ENCODE measurements around the gene PRDM16.

Gene PRDM16

DNA sequence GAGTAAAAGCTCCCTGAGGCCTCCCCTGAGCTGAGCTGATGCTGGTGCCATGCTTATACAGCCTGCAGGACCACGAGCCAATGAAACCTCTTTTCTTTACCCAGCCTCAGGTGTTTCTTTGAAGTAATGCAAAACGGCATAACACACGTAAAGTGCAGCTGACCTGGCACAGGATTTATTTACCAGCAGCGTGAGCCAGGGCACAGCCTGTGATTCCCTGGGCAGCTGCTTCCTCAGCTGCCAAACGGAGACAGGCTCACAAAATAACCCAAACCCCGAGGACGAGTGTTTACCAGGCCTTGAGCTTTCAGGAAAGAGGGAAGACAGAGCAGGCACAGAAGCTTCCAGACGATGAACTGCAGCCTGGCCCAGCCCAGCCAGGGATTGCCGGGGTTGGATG lies 264.9 kb downstream of the PRDM16 start:
- DNase-seq, result no peak

DNA sequence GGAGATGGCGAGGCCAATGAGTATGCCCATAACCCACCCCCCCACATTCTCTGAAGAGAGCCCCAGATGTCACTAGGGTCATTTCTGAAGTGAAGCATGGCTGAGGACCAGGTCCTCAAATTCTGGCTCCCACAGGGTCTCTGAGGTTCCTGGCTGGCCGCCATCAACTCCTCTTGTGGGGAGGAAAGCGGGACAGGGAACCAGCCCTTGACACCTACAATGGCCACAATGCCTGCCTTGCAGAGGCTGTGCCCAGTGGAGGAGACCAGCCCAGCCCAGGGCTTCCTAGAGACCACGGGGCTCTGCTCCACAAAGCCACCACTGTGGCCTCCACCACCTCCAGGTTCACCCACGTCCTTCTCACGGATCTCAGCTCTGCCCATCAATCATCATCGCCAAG lies 265.4 kb downstream of the PRDM16 start:
- no peak for DNase-seq

GRCh38 chr1:3335754-3336640 lies 267.0 kb downstream of the PRDM16 start:
- no peak for DNase-seq

DNA sequence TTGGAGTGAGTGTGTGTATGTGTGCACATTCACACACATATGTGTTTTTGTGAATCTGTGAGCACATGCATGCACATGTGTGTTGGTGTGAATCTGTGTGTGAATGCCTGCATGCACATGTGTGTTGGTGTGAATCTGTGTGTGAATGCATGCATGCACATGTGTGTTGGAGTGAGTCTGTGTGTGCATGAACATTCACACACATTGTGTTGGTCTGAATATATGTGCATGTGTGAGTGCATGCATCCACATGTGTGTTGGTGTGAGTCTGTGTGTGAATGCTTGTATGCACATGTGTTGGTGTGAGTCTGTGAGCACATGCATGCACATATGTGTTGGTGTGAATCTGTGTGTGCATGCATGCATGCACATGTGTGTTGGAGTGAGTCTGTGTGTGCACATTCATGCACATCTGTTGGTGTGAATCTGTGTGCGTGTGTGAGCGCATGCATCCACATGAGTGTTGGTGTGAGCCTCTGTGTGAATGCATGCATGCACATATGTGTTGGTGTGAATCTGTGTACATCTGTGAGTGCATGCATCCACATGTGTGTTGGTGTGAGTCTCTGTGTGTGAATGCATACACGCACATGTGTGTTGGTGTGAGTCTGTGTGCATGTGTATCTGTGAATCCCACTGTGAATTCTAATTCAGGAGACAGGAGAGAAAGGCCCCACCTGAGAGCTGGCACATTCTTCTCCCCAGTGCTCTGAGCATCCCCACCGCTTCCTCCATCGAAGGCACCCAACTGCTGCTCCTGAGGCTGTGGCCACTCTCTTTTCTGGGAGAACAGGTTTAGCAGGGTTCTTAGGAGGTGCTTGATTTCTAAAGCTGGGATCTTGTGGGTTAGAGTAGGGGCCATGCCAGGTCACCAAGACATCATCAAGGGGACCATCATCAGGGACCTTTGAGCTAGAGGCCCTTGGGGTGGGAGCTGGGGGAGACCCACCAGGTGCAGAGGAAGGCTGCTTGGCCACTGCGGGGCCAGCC lies 267.9 kb downstream of the PRDM16 start:
- DNase-seq, result no peak

DNA sequence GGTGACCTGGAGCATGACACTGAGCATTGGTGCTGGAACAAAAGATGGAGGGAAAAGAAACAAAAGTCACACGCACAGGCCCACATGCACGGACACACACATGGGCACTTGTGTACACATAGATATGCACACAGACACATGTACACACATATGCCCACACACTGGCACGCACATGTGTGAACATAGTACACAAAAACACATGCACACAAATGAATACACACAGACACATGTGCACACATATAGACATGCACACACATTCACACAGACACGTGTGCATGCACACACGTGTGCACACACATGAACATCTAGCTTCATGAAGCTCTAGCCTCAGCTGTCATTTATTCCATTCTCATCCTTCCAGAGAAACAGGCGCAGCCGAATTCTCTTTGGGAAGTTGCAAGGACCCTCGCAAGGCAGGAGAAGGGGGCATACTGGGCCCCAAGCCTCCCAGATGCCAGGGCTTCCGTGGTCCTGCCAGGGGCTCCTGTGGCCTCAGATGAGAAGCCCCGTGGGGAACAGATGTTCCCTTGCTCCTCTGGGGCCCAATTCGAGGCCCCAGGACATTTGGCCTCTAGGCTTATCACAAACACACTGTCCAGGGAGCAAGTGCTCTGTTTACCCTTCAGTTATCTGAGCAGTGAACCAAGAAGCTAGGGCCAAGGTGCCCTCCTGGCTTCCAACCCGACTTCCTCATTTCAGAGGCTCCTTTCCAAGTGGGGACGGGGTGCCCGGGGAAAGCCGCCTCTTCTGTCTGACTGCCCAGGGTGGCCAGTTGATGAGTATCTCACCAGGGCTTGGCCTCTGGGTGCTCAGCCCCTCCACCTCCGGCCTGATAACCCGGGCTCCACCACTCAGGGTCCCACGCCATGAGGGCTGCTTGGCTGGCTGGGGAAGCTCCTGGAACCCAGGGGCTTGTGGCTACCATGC lies 269.1 kb downstream of the PRDM16 start:
- DNase-seq, result no peak

DNA sequence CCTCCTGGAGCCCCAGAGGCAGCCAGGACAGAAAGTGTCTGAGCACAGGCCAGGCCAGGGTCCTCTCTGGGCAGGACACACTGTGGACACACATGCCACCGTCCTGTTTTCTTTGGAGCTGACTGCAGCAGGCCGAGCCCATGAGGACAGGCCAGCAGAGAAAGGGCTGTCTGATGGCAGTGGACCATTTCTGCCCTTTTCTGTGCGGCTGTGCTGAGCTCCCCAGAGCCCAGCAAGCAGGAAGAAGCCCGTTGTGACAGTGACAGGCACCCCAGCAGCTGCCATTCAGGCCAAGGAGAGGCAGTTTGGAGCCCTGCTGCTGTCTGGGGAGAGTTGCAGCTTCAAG lies 269.7 kb downstream of the PRDM16 start:
- no peak for DNase-seq

GRCh38 chr1:3339856-3340255 lies 270.9 kb downstream of the PRDM16 start:
- DNase-seq, result no peak

- no peak for DNase-seq
These were observed 271.7 kb downstream of the PRDM16 start for GRCh38 chr1:3340548-3341235.

DNA sequence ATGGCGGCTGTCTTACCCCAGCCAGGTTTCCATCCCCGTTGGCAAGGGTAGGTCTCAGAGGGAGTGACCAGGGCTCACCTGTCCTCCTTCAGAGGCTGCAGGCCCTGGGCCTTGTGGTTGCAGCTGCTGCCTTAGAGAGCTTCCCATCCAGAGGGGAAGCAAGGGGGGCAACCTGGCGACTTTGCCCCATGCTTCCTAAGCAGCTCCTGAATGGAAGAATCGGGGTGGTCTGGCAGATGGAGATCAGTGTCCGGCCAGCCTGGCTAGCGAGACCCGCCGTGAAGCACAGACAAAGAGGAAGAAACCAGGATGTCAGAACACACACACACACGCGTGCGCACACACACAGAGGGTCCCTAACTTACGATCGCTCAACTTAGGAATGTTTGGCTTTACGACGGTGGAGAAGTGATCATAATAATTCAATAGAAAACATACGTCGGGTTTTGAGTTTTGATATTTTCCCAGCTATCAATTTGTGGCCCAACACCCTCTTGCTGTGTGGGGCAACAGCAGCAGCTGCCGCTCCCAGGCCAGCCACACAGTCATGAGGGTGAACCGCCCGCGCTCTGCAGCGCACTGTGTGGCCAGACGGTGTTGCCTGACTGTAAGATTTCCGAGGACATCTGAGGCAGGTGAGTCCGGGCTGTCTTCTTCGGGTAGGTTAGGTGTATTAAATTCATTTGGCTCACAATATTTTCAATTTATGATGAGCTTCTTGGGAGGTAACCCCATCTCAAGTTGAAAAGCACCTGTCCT lies 272.4 kb downstream of the PRDM16 start:
- no peak for DNase-seq

DNA sequence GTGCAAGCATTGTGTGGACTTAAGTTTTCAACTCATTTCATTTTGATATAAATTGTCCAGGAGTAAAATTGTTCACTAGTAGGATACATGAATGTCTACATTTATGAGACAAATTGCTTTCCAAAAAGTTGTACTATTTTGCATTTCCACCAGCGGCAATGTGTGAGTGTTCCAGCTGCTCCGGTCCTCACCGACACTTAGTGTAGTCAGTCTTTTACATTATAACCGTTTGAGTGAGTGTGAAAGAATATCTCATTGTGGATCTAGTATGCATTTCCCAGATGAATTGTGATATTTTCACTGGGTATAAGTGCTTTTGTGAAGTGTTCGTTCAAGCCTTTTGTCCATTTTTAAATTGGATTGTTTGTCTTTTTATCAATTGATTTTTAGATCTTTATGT lies 274.0 kb downstream of the PRDM16 start:
- no peak for DNase-seq

DNA sequence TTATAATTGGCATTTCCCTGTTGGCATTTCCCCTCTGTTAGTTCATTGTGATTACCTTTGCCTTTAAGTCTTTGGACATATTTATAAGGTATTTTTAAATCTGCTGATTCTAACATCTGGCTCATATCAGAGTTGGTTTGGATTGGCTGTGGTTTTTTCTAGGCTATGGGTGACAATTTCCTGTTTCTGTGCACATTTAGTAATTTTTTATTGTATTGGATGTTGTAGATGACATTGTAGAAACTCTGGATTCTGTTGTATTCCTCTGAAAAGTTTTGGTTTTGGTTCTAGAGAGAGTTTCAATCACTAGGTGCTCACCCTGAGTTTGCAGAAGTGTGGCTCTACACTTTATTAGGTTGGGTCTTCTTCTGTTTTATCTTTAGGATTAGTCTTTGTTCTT lies 275.4 kb downstream of the PRDM16 start:
- no peak for DNase-seq

DNA sequence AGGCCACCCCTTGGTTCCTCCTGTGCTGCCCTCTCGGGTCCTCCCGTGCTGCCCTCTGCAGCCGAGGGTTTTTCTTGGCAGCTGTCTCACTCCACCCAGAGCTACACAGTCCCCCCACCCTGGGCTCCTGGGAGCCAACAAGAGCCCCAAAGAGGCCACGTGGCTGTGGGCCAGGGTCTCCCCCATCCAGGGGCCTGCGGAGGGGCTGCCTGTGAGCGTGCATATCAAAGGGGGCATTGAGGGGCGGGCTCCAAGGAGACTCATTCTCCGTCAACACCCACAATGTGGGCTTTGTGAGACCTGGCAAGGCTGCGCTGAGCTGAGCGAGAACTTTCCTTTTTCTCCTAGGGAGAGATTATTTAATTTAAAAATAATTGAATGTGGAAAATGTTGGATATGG lies 276.8 kb downstream of the PRDM16 start:
- no peak for DNase-seq

- DNase-seq, result no peak
These were observed 277.5 kb downstream of the PRDM16 start for GRCh38 chr1:3346478-3346877.

DNA sequence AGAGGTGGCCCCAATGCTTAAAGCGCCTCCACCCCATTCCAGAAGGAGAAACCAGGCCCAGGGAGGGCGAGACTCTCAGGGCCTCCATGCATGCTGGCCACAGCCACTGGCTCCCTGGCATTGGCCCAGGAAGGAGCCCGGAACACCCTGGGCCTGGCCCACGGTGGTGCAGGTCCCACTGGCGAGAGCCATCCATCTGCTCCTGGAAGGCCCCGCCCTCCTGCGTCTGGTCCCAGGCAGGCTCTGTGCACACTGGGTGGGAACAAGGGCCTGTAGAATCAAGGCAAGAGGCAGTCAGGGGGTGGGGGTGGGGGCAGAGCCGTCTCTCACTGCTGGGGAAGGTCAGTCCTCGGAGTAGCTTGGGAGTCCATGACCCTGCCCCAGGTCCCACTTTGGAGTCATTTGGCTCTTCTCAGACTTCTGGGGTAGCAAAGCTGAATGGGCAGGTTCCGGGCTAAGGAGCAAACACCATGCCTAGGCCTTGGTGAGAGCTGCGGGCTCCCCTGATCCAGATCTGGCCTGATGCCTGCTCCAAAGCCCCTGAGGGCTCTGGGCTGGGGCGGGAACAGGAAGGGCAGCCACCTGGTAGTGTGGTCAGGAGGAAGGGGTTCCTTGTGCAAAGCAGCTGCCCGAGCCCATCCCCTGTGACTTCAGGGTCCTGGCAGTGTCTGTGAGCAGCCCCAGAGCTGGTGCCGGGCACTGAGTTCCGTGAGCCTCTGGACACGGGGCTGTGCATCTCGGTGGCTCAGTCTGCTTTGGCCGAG lies 278.4 kb downstream of the PRDM16 start:
- DNase-seq, result no peak

GRCh38 chr1:3348196-3348865 lies 279.3 kb downstream of the PRDM16 start:
- DNase-seq, result no peak

- DNase-seq, result no peak
These were observed 280.4 kb downstream of the PRDM16 start for GRCh38 chr1:3349161-3349967.

GRCh38 chr1:3349968-3350299 lies 280.9 kb downstream of the PRDM16 start:
- no peak for DNase-seq

DNA sequence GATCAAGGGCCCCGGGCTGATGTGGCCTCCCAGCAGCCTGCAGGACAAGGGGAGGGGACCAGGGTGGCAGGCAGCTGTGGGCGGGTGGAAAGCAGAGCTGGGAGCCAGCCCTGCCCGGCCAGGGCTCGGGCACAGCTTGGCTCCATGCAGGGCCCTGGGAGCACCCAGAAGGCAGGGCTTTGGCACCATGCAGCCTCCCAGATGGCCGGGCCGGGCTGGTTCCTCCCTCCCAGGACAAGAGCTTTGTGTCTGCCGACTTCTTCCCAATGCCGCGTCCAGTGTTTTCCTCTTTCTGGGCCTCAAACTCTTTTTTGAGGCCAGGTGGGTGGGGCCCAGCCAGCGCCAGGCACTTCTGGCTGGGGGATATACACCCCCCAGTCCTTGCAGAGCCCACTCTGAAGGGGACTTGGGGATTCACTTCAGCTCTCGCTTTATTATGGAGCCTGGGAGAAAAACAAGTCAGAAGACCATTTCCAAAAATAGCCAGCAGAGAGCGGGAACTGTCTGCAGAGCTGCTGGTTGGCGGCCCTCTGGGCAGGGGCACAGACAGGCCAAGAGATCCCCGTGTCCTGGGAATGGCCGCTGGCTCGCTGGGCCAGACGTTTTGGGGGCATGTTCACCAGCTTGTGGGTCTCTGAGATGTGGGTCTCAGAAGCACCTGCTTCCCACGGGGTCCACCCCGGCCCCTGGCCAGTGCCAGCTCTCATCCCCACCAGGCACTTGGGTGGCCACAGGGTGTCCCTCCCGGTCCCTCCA lies 281.7 kb downstream of the PRDM16 start:
- no peak for DNase-seq
